ENCODE data around the gene COG5.

DNA sequence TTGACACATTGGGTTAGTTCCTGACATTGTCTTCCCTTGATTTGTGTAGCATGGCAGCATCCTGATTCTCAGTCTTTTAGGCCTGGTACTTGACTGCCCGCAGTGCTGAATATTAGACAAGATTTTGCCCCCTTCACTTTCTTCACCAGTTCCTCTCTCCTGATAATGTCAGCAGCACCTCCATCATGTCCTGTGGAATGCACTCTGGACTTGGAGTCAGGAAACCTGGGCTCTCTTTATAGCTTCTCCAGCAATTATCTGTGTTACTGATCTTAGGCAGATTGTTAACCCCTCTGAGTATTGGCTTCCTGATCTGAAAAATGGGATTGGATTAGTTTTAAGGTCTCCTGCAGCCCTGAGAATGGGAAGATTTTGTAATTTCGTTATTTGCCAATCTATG, 375.9 kb downstream of the COG5 start:
- TF ChIP-seq CTCF (IDR thresholded peaks at IDR 0.05; ENCODE audit: poor library complexity) = no peak
- no peak for TF ChIP-seq EZH2phosphoT487 (IDR thresholded peaks at IDR 0.05; ENCODE audit: low read depth, severe bottlenecking, unreplicated experiment)
